ENCODE results near the gene ZKSCAN1. TPM values are rescaled to one million over a fixed set of nuclear protein-coding genes. Genes with fewer than 3 reads are reported as not detected.
A peak's percentile ranks its signal among the peaks of the same experiment; 100 is the strongest.

Gene ZKSCAN1
- total and polyA plus RNA-seq, 2 experiments from 2014 or later, result 11.8 to 19.4 TPM

DNA sequence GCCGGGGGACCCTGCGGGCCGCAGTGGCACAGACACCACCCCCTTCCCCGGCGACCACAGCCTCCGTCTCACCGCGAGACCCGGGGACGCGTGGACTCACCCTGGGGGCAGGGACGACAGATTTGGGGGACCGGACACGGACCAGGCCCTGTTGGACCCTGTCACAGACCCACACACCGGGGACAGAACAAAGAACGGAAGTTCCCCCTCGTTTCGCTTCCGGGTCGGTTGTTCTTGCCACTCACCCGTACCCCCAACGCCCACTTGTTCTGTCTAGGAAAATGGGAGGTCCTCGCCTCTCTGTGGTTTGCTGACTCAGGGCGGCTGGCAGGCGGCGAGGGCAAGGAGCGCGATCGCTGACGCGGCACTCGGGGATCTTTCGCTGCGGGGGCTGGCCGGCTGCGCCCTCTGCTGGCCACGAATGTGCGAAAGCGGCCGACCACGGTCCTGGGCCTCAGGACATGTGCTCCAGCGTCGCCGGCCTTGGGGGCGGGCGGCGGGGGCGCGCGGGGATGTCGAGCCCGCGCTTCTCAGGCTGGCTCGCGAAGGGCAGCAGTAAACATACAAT lies 66.2 kb downstream of the ZKSCAN1 start, which contains the start of gene ZNF3:
TSS of gene ZNF3 (minus strand) at position 189 of the 568 bp plus-strand sequence. CDS start 4,366 bp downstream, outside the sequence.
- DNase-seq (ENCODE audit: low spot score), result peak; percentile 100
- ATAC-seq, result peak; percentile 81
- peak within 1 kb of the TSS; percentile 89 for H3K4me2 ChIP-seq
- peak within 1 kb of the TSS; percentile 93 for H3K27ac ChIP-seq (ENCODE audit: low read depth)
- H3K27me3 Mint-ChIP-seq (ENCODE audit: insufficient read depth, low read depth, poor library complexity), result peaks cover 17% of the 10 kb centered on the region
- peaks cover 14% of the 10 kb centered on the region for H3K9me3 Mint-ChIP-seq
- H3F3A ChIP-seq (replicated peaks; ENCODE audit: low read depth), result peaks cover 17% of the 10 kb centered on the region
- no peak within 1 kb of the TSS for H2AFZ ChIP-seq
- TF ChIP-seq ZNF114 (CRISPR knock-in tag; IDR thresholded peaks at IDR 0.05) (no peak), STAT1 (IDR thresholded peaks at IDR 0.05; ENCODE audit: unreplicated experiment) (no peak), EZH2 (IDR thresholded peaks at IDR 0.05; ENCODE audit: low read depth, unreplicated experiment) (no peak), CREB1 (CRISPR knock-in tag; IDR thresholded peaks at IDR 0.05; ENCODE audit: low read depth) (peak; percentile 90), POLR2AphosphoS5 (IDR thresholded peaks at IDR 0.05; ENCODE audit: low read depth) (peak; percentile 85), ZNF331 (CRISPR knock-in tag; IDR thresholded peaks at IDR 0.05; ENCODE audit: low read depth) (no peak), NANOG (IDR thresholded peaks at IDR 0.05; ENCODE audit: borderline replicate concordance) (no peak), EZH2phosphoT487 (IDR thresholded peaks at IDR 0.05; ENCODE audit: unreplicated experiment) (no peak), JUNB (IDR thresholded peaks at IDR 0.05; ENCODE audit: unreplicated experiment) (no peak)
- TF ChIP-seq, protein P1, sequence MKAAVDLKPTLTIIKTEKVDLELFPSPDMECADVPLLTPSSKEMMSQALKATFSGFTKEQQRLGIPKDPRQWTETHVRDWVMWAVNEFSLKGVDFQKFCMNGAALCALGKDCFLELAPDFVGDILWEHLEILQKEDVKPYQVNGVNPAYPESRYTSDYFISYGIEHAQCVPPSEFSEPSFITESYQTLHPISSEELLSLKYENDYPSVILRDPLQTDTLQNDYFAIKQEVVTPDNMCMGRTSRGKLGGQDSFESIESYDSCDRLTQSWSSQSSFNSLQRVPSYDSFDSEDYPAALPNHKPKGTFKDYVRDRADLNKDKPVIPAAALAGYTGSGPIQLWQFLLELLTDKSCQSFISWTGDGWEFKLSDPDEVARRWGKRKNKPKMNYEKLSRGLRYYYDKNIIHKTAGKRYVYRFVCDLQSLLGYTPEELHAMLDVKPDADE (IDR thresholded peaks at IDR 0.05), result peak; percentile 90
- TF ChIP-seq, protein P2, sequence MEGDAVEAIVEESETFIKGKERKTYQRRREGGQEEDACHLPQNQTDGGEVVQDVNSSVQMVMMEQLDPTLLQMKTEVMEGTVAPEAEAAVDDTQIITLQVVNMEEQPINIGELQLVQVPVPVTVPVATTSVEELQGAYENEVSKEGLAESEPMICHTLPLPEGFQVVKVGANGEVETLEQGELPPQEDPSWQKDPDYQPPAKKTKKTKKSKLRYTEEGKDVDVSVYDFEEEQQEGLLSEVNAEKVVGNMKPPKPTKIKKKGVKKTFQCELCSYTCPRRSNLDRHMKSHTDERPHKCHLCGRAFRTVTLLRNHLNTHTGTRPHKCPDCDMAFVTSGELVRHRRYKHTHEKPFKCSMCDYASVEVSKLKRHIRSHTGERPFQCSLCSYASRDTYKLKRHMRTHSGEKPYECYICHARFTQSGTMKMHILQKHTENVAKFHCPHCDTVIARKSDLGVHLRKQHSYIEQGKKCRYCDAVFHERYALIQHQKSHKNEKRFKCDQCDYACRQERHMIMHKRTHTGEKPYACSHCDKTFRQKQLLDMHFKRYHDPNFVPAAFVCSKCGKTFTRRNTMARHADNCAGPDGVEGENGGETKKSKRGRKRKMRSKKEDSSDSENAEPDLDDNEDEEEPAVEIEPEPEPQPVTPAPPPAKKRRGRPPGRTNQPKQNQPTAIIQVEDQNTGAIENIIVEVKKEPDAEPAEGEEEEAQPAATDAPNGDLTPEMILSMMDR (conservative IDR thresholded peaks at IDR 0.05; ENCODE audit: low read depth in 2 of 2), result peak; percentile 80 to 96
- TF ChIP-seq, protein P3, sequence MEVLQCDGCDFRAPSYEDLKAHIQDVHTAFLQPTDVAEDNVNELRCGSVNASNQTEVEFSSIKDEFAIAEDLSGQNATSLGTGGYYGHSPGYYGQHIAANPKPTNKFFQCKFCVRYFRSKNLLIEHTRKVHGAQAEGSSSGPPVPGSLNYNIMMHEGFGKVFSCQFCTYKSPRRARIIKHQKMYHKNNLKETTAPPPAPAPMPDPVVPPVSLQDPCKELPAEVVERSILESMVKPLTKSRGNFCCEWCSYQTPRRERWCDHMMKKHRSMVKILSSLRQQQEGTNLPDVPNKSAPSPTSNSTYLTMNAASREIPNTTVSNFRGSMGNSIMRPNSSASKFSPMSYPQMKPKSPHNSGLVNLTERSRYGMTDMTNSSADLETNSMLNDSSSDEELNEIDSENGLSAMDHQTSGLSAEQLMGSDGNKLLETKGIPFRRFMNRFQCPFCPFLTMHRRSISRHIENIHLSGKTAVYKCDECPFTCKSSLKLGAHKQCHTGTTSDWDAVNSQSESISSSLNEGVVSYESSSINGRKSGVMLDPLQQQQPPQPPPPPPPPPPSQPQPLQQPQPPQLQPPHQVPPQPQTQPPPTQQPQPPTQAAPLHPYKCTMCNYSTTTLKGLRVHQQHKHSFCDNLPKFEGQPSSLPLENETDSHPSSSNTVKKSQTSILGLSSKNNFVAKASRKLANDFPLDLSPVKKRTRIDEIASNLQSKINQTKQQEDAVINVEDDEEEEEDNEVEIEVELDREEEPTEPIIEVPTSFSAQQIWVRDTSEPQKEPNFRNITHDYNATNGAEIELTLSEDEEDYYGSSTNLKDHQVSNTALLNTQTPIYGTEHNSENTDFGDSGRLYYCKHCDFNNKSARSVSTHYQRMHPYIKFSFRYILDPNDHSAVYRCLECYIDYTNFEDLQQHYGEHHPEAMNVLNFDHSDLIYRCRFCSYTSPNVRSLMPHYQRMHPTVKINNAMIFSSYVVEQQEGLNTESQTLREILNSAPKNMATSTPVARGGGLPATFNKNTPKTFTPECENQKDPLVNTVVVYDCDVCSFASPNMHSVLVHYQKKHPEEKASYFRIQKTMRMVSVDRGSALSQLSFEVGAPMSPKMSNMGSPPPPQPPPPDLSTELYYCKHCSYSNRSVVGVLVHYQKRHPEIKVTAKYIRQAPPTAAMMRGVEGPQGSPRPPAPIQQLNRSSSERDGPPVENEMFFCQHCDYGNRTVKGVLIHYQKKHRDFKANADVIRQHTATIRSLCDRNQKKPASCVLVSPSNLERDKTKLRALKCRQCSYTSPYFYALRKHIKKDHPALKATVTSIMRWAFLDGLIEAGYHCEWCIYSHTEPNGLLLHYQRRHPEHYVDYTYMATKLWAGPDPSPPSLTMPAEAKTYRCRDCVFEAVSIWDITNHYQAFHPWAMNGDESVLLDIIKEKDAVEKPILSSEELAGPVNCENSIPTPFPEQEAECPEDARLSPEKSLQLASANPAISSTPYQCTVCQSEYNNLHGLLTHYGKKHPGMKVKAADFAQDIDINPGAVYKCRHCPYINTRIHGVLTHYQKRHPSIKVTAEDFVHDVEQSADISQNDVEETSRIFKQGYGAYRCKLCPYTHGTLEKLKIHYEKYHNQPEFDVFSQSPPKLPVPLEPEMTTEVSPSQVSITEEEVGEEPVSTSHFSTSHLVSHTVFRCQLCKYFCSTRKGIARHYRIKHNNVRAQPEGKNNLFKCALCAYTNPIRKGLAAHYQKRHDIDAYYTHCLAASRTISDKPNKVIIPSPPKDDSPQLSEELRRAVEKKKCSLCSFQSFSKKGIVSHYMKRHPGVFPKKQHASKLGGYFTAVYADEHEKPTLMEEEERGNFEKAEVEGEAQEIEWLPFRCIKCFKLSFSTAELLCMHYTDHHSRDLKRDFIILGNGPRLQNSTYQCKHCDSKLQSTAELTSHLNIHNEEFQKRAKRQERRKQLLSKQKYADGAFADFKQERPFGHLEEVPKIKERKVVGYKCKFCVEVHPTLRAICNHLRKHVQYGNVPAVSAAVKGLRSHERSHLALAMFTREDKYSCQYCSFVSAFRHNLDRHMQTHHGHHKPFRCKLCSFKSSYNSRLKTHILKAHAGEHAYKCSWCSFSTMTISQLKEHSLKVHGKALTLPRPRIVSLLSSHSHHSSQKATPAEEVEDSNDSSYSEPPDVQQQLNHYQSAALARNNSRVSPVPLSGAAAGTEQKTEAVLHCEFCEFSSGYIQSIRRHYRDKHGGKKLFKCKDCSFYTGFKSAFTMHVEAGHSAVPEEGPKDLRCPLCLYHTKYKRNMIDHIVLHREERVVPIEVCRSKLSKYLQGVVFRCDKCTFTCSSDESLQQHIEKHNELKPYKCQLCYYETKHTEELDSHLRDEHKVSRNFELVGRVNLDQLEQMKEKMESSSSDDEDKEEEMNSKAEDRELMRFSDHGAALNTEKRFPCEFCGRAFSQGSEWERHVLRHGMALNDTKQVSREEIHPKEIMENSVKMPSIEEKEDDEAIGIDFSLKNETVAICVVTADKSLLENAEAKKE (CRISPR knock-in tag; IDR thresholded peaks at IDR 0.05), result no peak
- TF ChIP-seq, protein P4, sequence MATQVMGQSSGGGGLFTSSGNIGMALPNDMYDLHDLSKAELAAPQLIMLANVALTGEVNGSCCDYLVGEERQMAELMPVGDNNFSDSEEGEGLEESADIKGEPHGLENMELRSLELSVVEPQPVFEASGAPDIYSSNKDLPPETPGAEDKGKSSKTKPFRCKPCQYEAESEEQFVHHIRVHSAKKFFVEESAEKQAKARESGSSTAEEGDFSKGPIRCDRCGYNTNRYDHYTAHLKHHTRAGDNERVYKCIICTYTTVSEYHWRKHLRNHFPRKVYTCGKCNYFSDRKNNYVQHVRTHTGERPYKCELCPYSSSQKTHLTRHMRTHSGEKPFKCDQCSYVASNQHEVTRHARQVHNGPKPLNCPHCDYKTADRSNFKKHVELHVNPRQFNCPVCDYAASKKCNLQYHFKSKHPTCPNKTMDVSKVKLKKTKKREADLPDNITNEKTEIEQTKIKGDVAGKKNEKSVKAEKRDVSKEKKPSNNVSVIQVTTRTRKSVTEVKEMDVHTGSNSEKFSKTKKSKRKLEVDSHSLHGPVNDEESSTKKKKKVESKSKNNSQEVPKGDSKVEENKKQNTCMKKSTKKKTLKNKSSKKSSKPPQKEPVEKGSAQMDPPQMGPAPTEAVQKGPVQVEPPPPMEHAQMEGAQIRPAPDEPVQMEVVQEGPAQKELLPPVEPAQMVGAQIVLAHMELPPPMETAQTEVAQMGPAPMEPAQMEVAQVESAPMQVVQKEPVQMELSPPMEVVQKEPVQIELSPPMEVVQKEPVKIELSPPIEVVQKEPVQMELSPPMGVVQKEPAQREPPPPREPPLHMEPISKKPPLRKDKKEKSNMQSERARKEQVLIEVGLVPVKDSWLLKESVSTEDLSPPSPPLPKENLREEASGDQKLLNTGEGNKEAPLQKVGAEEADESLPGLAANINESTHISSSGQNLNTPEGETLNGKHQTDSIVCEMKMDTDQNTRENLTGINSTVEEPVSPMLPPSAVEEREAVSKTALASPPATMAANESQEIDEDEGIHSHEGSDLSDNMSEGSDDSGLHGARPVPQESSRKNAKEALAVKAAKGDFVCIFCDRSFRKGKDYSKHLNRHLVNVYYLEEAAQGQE (IDR thresholded peaks at IDR 0.05; ENCODE audit: unreplicated experiment), result no peak
- peak within 1 kb of the TSS; percentile 95 for H3K4me3 Mint-ChIP-seq
- no peaks in the 10 kb centered on the region for H3K9me2 ChIP-seq (ENCODE audit: insufficient read depth)
- peak within 1 kb of the TSS; percentile 98 for H3K27ac Mint-ChIP-seq
- peaks cover 23% of the 10 kb centered on the region for H4K20me1 ChIP-seq (replicated peaks; ENCODE audit: insufficient read depth)
- H3K4me1 ChIP-seq (ENCODE audit: insufficient read depth), result peaks cover 15% of the 10 kb centered on the region
- peaks cover 33% of the 10 kb centered on the region for H3K36me3 ChIP-seq (ENCODE audit: insufficient read depth)
- peaks cover 19% of the 10 kb centered on the region for H3K4me1 Mint-ChIP-seq
- H3K4me3 ChIP-seq, result peak within 1 kb of the TSS; percentile 94
- H3K27me3 ChIP-seq (ENCODE audit: insufficient read depth), result no peaks in the 10 kb centered on the region
- H3K36me3 Mint-ChIP-seq (ENCODE audit: low read depth), result peaks cover 44% of the 10 kb centered on the region
- peaks cover 47% of the 10 kb centered on the region for H3K79me2 ChIP-seq (replicated peaks; ENCODE audit: insufficient read depth)

Data from GM23338 (cell line).